HepG2 (cell line): Measurements from ENCODE around the gene ARHGEF12. TPM values are rescaled to one million over a fixed set of nuclear protein-coding genes. Genes with fewer than 3 reads are reported as not detected.

Source experiments
- ATAC-seq: fragments of 200-7000 bp; cut with Tn5 transposase; 3 replicates; pipeline ENCODE4 v1.9.1; 2020; ENCODE audit warnings: mild to moderate bottlenecking, moderate library complexity
- BruUV-seq: library from RNA; stranded (reverse); fragments of 400-500 nt; replicated peaks from 2 replicates; lab custom pipeline; 2021; lab: Mats Ljungman, UMichigan
- CTCF ChIA-PET: fragments of 300-600 bp; formaldehyde crosslinking; extraction: SDS; loops from one replicate; lab custom pipeline; 2021; ENCODE audit warnings: low total read pairs, inconsistent platforms, low intra/inter-chr PET ratio; lab: Yijun Ruan, JAX
- POLR2A ChIA-PET: fragments of 350-600 bp; sonication (Branson Sonifier 250); formaldehyde crosslinking; loops from one replicate; lab custom pipeline; 2020; ENCODE audit warnings: antibody characterized with exemption, inconsistent platforms; lab: Yijun Ruan, JAX
- DNase-seq: peaks from one replicate; pipeline ENCODE4 v3.0.0-alpha.2; 2015; ENCODE audit warnings: low spot score
- FAIRE-seq: peaks from 3 replicates; lab custom pipeline; 2011; peaks lifted over from hg19 to GRCh38; lab: Jason Lieb, UNC
- H2AFZ ChIP-seq: one replicate; pipeline ENCODE4 v1.6.1; 2011; ENCODE audit warnings: low read length, inconsistent platforms
- H3K27ac ChIP-seq: fragments of 300-600 bp; 3 replicates; pipeline ENCODE4 v1.8.0; 2011; ENCODE audit warnings: mixed run types, mild to moderate bottlenecking, mixed read lengths, low read length, inconsistent platforms; ENCODE audit not compliant: insufficient read depth; ENCODE audit errors: extremely low read length
- H3K27me3 ChIP-seq, 2 experiments: fragments of 200-600 bp in 1 of 2; 2 replicates in 1 of 2; 3 replicates in 1 of 2; pipeline versions ENCODE4 v1.6.0 to v1.8.0; 2011; ENCODE audit warnings: low read length in 2 of 2, mild to moderate bottlenecking in 2 of 2, moderate library complexity in 2 of 2, inconsistent platforms in 1 of 2; ENCODE audit not compliant: insufficient read depth in 2 of 2, control insufficient read depth in 1 of 2
- H3K36me3 ChIP-seq, 2 experiments: fragments of 200-600 bp in 1 of 2; replicated peaks in 1 of 2; 2 replicates in 1 of 2; 3 replicates in 1 of 2; pipeline versions ENCODE4 v1.5.1 to v1.8.0; 2011; ENCODE audit warnings: low read length in 2 of 2, inconsistent platforms in 1 of 2; ENCODE audit not compliant: insufficient read depth in 2 of 2, control insufficient read depth in 1 of 2
- H3K4me1 ChIP-seq: 2 replicates; pipeline ENCODE4 v1.5.1; 2012; ENCODE audit warnings: low read length, inconsistent platforms; ENCODE audit not compliant: insufficient read depth
- H3K4me2 ChIP-seq: 2 replicates; pipeline ENCODE4 v1.6.0; 2011; ENCODE audit warnings: low read depth, low read length, inconsistent platforms
- H3K4me3 ChIP-seq, 3 experiments: fragments of 200-600 bp in 1 of 3; sonication (generic), shearing (Covaris generic) in 1 of 3; replicated peaks in 1 of 3; 2 replicates each; pipeline ENCODE4 v1.5.1; 2011 to 2016; ENCODE audit warnings: low read length in 3 of 3, inconsistent platforms in 2 of 3, low read depth in 2 of 3, mild to moderate bottlenecking in 2 of 3, control low read depth in 1 of 3, mixed read lengths in 1 of 3; ENCODE audit not compliant: insufficient read depth in 1 of 3
- H3K79me2 ChIP-seq: one replicate; pipeline ENCODE4 v1.6.1; 2011; ENCODE audit warnings: low read length, inconsistent platforms; ENCODE audit not compliant: insufficient read depth
- H3K9ac ChIP-seq: 2 replicates; pipeline ENCODE4 v1.6.0; 2011; ENCODE audit warnings: mild to moderate bottlenecking, low read depth, low read length, inconsistent platforms; ENCODE audit not compliant: insufficient read depth
- H3K9me3 ChIP-seq: 2 replicates; pipeline ENCODE4 v1.5.1; 2012; ENCODE audit warnings: mild to moderate bottlenecking, low read length
- H4K20me1 ChIP-seq: 2 replicates; pipeline ENCODE4 v1.6.0; 2011; ENCODE audit warnings: inconsistent platforms, mild to moderate bottlenecking, low read length, moderate library complexity; ENCODE audit not compliant: insufficient read depth
- AKNA ChIP-seq: sonication (generic); formaldehyde crosslinking; IDR thresholded peaks from 2 replicates; pipeline ENCODE4 v1.4.0; 2020; ENCODE audit warnings: missing genetic modification reagents, borderline replicate concordance
- GABPA ChIP-seq, 2 experiments: IDR thresholded peaks; 2 replicates each; pipeline ENCODE4 v1.6.1; 2011 to 2016; ENCODE audit warnings: low read depth in 2 of 2, low read length in 1 of 2, missing biosample characterization in 1 of 2, missing genetic modification characterization in 1 of 2
- SIX4 ChIP-seq: sonication (generic); formaldehyde crosslinking; IDR thresholded peaks from 2 replicates; pipeline ENCODE4 v1.4.0; 2020; ENCODE audit warnings: missing genetic modification reagents
- ZNF776 ChIP-seq: sonication (generic); formaldehyde crosslinking; IDR thresholded peaks from 2 replicates; pipeline ENCODE4 v1.4.0; 2020; ENCODE audit warnings: mild to moderate bottlenecking, missing genetic modification reagents
- WGBS: methylation state at CpG from one replicate; pipeline ENCODE4 v1.1.6; 2017; ENCODE audit warnings: low lambda C conversion rate; 5-methylcytosine and 5-hydroxymethylcytosine counted together
- in situ Hi-C: cut with HindIII; loops from 2 replicates; pipeline ENCODE4 v1.10.0; 2017; ENCODE audit warnings: low pct_unique_long_range_greater_than_20kb; ENCODE audit not compliant: extremely low pct_ligation_motif_present
- intact Hi-C: fragments of 100-400 bp; cut with micrococcal nuclease; formaldehyde crosslinking; loops from one replicate; pipeline ENCODE4 v1.10.0; 2022; ENCODE audit not compliant: unreplicated experiment
- polyA plus RNA-seq, 8 experiments: library from polyadenylated mRNA; depleted of rRNA in 3 of 8; stranded (reverse) in 7 of 8; unstranded in 1 of 8; fragments of >200 nt; fragmentation: Illumina TruSeq in 4 of 8; extraction: Trizol in 4 of 8; gene quantifications; 2 replicates each; pipeline versions ENCODE4 v1.2.1 to v1.2.3, GENCODE V29; 2011 to 2016; ENCODE audit warnings: low read depth in 4 of 8, missing spikeins in 1 of 8, mixed read lengths in 1 of 8; ENCODE audit not compliant: insufficient read depth in 1 of 8
- total RNA-seq, 5 experiments: library from RNA; depleted of rRNA; stranded (reverse); fragments of >200 nt; fragmentation: Illumina TruSeq; extraction: Trizol; gene quantifications; 2 replicates each; pipeline ENCODE4 v1.2.3, GENCODE V29; 2016; ENCODE audit warnings: low read depth in 1 of 5

Gene ARHGEF12
- total and polyA plus RNA-seq, 2 of the 13 experiments (the other 11 are each of a cell fraction or from before 2014, with no cell fraction given): 17.9 to 54.4 TPM

- WGBS: 13% methylated on average over 7 of the region's 7 CpGs
- BruUV-seq: no TSS peak
- Histone ChIP-seq H2AFZ (no peak overlapping the region), H3K27ac (no peak overlapping the region), H3K36me3 (no peaks in the 10 kb centered on the region), H4K20me1 (no peaks in the 10 kb centered on the region), H3K27me3 (peaks cover 0 to 42% of the 10 kb centered on the region in 2 experiments; a peak in 3 of 5 replicates), H3K9ac (no peak overlapping the region), H3K4me2 (peak overlapping the region; percentile 48), H3K79me2 (no peaks in the 10 kb centered on the region), H3K9me3 (no peaks in the 10 kb centered on the region), H3K4me1 (peaks cover 13% of the 10 kb centered on the region), H3K4me3 (0 out of 6 replicates have a peak overlapping the region, but pooled peaks of 1 of the 3 experiments have one; percentile 20)
- no peak for FAIRE-seq
- in situ Hi-C loops (no loop called here), intact Hi-C loops (no loop called here)
- ChIA-PET POLR2A (no interaction called here), CTCF (no interaction called here)
- DNase-seq: no peak
- ATAC-seq: peak; percentile 20; the same call in 1 of the 3 replicates
- TF ChIP-seq AKNA (CRISPR knock-in tag) (no peak), ZNF776 (CRISPR knock-in tag) (no peak), SIX4 (CRISPR knock-in tag) (no peak), GABPA (IDR thresholded peaks at IDR 0.05; ENCODE audit: low read depth, low read length) (no peak), GABPA (CRISPR knock-in tag; IDR thresholded peaks at IDR 0.05; ENCODE audit: low read depth) (0 out of 2 replicates have a peak, but pooled peaks have one; percentile 11)
These were observed 169.7 kb downstream of the ARHGEF12 start for GRCh38 chr11:120505801-120506425.
